Astrocyte (in vitro differentiated cells and primary cell): ENCODE results near the gene RPS3. TPM values are rescaled to one million over a fixed set of nuclear protein-coding genes. Genes with fewer than 3 reads are reported as not detected.

ENCODE experiments used
- DNase-seq: peaks from one replicate; pipeline ENCODE4 v3.0.0-alpha.2; 2010; ENCODE audit warnings: low read depth
- FAIRE-seq: peaks from 2 replicates; lab custom pipeline; 2011; peaks lifted over from hg19 to GRCh38; lab: Jason Lieb, UNC
- H2AFZ ChIP-seq: 2 replicates; pipeline ENCODE4 v1.6.0; 2012; ENCODE audit warnings: low read depth, low read length, inconsistent platforms
- H3K27ac ChIP-seq: 2 replicates; pipeline ENCODE4 v1.5.1; 2011; ENCODE audit warnings: low read depth, low read length, inconsistent platforms
- H3K27me3 ChIP-seq: 2 replicates; pipeline ENCODE4 v1.6.0; 2011; ENCODE audit warnings: low read length, inconsistent platforms; ENCODE audit not compliant: insufficient read depth
- H3K36me3 ChIP-seq: 2 replicates; pipeline ENCODE4 v1.5.1; 2011; ENCODE audit warnings: low read length, inconsistent platforms; ENCODE audit not compliant: insufficient read depth
- H3K4me1 ChIP-seq: 2 replicates; pipeline ENCODE4 v1.5.1; 2011; ENCODE audit warnings: low read length, inconsistent platforms; ENCODE audit not compliant: insufficient read depth
- H3K4me2 ChIP-seq: 2 replicates; pipeline ENCODE4 v1.6.0; 2012; ENCODE audit warnings: low read length, inconsistent platforms
- H3K4me3 ChIP-seq: 2 replicates; pipeline ENCODE4 v1.5.1; 2011; ENCODE audit warnings: low read depth, mild to moderate bottlenecking, low read length, inconsistent platforms; ENCODE audit not compliant: insufficient read depth
- H3K79me2 ChIP-seq: 2 replicates; pipeline ENCODE4 v1.6.0; 2012; ENCODE audit warnings: mild to moderate bottlenecking, low read length, inconsistent platforms; ENCODE audit not compliant: insufficient read depth
- H3K9ac ChIP-seq: 2 replicates; pipeline ENCODE4 v1.6.0; 2012; ENCODE audit warnings: mild to moderate bottlenecking, low read length, inconsistent platforms
- H3K9me3 ChIP-seq: 2 replicates; pipeline ENCODE4 v1.5.1; 2012; ENCODE audit warnings: low read depth, mild to moderate bottlenecking, low read length, inconsistent platforms; ENCODE audit not compliant: insufficient read depth
- H4K20me1 ChIP-seq: 2 replicates; pipeline ENCODE4 v1.6.0; 2012; ENCODE audit warnings: low read length, inconsistent platforms; ENCODE audit not compliant: insufficient read depth
- H3K27ac Mint-ChIP-seq: one replicate; pipeline ENCODE4 v1.8.0; 2021; ENCODE audit warnings: mild to moderate bottlenecking, mixed read lengths; ENCODE audit not compliant: unreplicated experiment
- H3K27me3 Mint-ChIP-seq: one replicate; pipeline ENCODE4 v1.8.0; 2021; ENCODE audit warnings: low read depth, mixed read lengths; ENCODE audit not compliant: unreplicated experiment
- H3K36me3 Mint-ChIP-seq: one replicate; pipeline ENCODE4 v1.8.0; 2021; ENCODE audit warnings: low read depth, mixed read lengths; ENCODE audit not compliant: unreplicated experiment
- H3K4me1 Mint-ChIP-seq: one replicate; pipeline ENCODE4 v1.8.0; 2021; ENCODE audit warnings: low read depth, mixed read lengths; ENCODE audit not compliant: unreplicated experiment
- H3K4me3 Mint-ChIP-seq: one replicate; pipeline ENCODE4 v1.8.0; 2021; ENCODE audit warnings: mild to moderate bottlenecking, moderate library complexity, mixed read lengths; ENCODE audit not compliant: unreplicated experiment
- H3K9me3 Mint-ChIP-seq: one replicate; pipeline ENCODE4 v1.8.0; 2021; ENCODE audit warnings: mild to moderate bottlenecking, mixed read lengths; ENCODE audit not compliant: unreplicated experiment
- CTCF ChIP-seq: IDR thresholded peaks from 2 replicates; pipeline ENCODE4 v1.5.1; 2011; ENCODE audit warnings: low read depth, mild to moderate bottlenecking, inconsistent platforms, low read length, moderate library complexity; ENCODE audit not compliant: insufficient read depth
- EZH2 ChIP-seq: IDR thresholded peaks from 2 replicates; pipeline ENCODE4 v1.6.1; 2012; ENCODE audit warnings: mild to moderate bottlenecking, low read length, inconsistent platforms; ENCODE audit not compliant: insufficient read depth
- total RNA-seq: library from RNA; stranded (reverse); gene quantifications from 2 replicates; pipeline ENCODE4 v1.2.1, GENCODE V29; 2021

The RPS3 gene
- total RNA-seq, 1 donor from 2014 or later, result 1,898 TPM

DNA sequence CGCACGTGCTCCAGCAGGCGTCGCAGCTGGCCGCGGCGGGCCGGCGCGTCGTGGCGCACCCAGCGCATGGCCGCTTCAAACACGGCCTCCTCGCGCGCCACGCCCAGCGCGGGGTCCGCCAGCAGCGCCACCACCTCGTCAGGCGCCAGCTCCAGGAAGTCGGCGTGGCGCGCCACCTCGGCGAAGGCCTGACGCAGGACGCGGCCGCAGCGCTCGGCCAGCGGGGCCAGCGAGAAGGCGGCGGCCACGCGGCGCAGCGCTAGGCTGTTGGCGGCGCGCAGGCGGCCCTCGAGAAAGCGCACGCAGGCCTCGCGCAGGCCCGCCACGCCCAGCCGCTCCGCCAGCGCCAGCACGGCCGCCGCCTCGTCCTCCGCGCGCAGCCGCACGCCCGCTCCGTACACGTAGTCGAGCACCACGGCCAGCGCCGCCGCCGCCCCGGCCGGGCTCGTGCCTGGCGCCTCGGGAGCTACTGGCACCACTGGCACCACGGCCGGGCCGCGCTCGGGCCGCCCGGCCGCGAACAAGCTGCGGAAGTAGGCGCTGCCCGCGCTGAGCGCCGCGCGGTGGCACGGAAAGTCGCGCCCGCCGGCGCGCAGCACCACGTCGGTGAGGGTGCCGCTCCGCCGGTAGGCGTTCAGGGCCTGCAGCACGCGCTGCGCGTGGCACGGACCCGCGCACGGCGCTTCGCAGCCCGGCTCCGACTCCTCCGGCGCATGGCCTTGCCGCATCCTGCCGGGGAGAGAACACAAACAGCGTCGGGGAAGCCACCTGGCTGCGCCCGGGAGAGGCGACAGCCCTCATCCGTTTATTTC is 30.8 kb downstream of the RPS3 start:
- peaks cover 8% of the 10 kb centered on the region for H3K4me1 ChIP-seq
- H2AFZ ChIP-seq, result peak overlapping the region; percentile 90
- peaks cover 10% of the 10 kb centered on the region for H3K9me3 ChIP-seq
- H3K36me3 Mint-ChIP-seq, result peaks cover 10% of the 10 kb centered on the region
- peak overlapping the region; percentile 49 for H3K9ac ChIP-seq
- no peak for FAIRE-seq
- H3K4me2 ChIP-seq, result peak overlapping the region; percentile 89
- H3K4me1 Mint-ChIP-seq, result no peaks in the 10 kb centered on the region
- H3K4me3 ChIP-seq, result peak overlapping the region; percentile 54
- no peaks in the 10 kb centered on the region for H3K36me3 ChIP-seq
- H3K27me3 Mint-ChIP-seq, result peaks cover 55% of the 10 kb centered on the region
- no peaks in the 10 kb centered on the region for H3K79me2 ChIP-seq
- no peak overlapping the region for H3K27ac Mint-ChIP-seq
- H3K27ac ChIP-seq, result no peak overlapping the region
- TF ChIP-seq EZH2 (peak; percentile 65), CTCF (no peak)
- peak; percentile 64 for DNase-seq
- peak overlapping the region; percentile 71 for H3K4me3 Mint-ChIP-seq
- no peaks in the 10 kb centered on the region for H4K20me1 ChIP-seq
- H3K27me3 ChIP-seq, result peaks cover 37% of the 10 kb centered on the region
- H3K9me3 Mint-ChIP-seq, result peaks cover 16% of the 10 kb centered on the region

GRCh38 chr11:75430714-75431532 is 31.6 kb downstream of the RPS3 start:
- no peak for FAIRE-seq
- peak overlapping the region; percentile 89 for H3K4me2 ChIP-seq
- H3K79me2 ChIP-seq, result no peaks in the 10 kb centered on the region
- H3K27ac Mint-ChIP-seq, result peak overlapping the region; percentile 62
- H4K20me1 ChIP-seq, result no peaks in the 10 kb centered on the region
- H3K27ac ChIP-seq, result no peak overlapping the region
- H3K27me3 Mint-ChIP-seq, result peaks cover 58% of the 10 kb centered on the region
- H3K9me3 ChIP-seq, result peaks cover 10% of the 10 kb centered on the region
- H3K36me3 Mint-ChIP-seq, result peaks cover 10% of the 10 kb centered on the region
- H3K9me3 Mint-ChIP-seq, result peaks cover 16% of the 10 kb centered on the region
- peak overlapping the region; percentile 54 for H3K4me3 ChIP-seq
- peak overlapping the region; percentile 49 for H3K9ac ChIP-seq
- H3K27me3 ChIP-seq, result peaks cover 37% of the 10 kb centered on the region
- no peaks in the 10 kb centered on the region for H3K4me1 Mint-ChIP-seq
- H2AFZ ChIP-seq, result peak overlapping the region; percentile 90
- H3K4me3 Mint-ChIP-seq, result peak overlapping the region; percentile 71
- DNase-seq, result no peak
- TF ChIP-seq CTCF (no peak), EZH2 (peak; percentile 31)
- H3K36me3 ChIP-seq, result no peaks in the 10 kb centered on the region
- peaks cover 8% of the 10 kb centered on the region for H3K4me1 ChIP-seq
